Subcutaneous abdominal adipose tissue (tissue), 5 donors: ENCODE data around the gene PTPRJ.
"Not testable (repeated sequence)": the region's sequence is repeated elsewhere in the genome, so short reads cannot be mapped to it uniquely, and the experiment has no call there.

Experiments
- H3K27ac ChIP-seq: one replicate; pipeline ENCODE4 v1.7.0; 2013; ENCODE audit warnings: low read depth, mild to moderate bottlenecking, inconsistent platforms, low read length, moderate library complexity
- H3K27me3 ChIP-seq, 5 donors: one replicate each; pipeline ENCODE4 v1.7.0; 2013; ENCODE audit warnings: low read length in 5 of 5, inconsistent platforms in 1 of 5; ENCODE audit not compliant: control insufficient read depth in 5 of 5, insufficient read depth in 4 of 5
- H3K36me3 ChIP-seq, 5 donors: one replicate each; pipeline ENCODE4 v1.7.0; 2013; ENCODE audit warnings: low read length in 5 of 5; ENCODE audit not compliant: control insufficient read depth in 5 of 5, insufficient read depth in 5 of 5
- H3K4me1 ChIP-seq, 5 donors: one replicate each; pipeline ENCODE4 v1.7.0; 2013; ENCODE audit warnings: low read length in 5 of 5, mild to moderate bottlenecking in 3 of 5, moderate library complexity in 1 of 5; ENCODE audit not compliant: control insufficient read depth in 5 of 5, insufficient read depth in 5 of 5
- H3K4me3 ChIP-seq, 5 donors: one replicate each; pipeline ENCODE4 v1.7.0; 2013; ENCODE audit warnings: low read length in 5 of 5, low read depth in 1 of 5
- H3K9ac ChIP-seq, 5 donors: one replicate each; pipeline ENCODE4 v1.7.0; 2013; ENCODE audit warnings: low read length in 5 of 5, mild to moderate bottlenecking in 4 of 5, moderate library complexity in 3 of 5
- H3K9me3 ChIP-seq, 5 donors: one replicate each; pipeline ENCODE4 v1.7.0; 2013; ENCODE audit warnings: low read length in 5 of 5; ENCODE audit not compliant: control insufficient read depth in 5 of 5
- donor health status: healthy.
- donor health status: healthy.
- donor health status: healthy.
- donor health status: healthy.
- donor health status: healthy.

Gene PTPRJ

DNA sequence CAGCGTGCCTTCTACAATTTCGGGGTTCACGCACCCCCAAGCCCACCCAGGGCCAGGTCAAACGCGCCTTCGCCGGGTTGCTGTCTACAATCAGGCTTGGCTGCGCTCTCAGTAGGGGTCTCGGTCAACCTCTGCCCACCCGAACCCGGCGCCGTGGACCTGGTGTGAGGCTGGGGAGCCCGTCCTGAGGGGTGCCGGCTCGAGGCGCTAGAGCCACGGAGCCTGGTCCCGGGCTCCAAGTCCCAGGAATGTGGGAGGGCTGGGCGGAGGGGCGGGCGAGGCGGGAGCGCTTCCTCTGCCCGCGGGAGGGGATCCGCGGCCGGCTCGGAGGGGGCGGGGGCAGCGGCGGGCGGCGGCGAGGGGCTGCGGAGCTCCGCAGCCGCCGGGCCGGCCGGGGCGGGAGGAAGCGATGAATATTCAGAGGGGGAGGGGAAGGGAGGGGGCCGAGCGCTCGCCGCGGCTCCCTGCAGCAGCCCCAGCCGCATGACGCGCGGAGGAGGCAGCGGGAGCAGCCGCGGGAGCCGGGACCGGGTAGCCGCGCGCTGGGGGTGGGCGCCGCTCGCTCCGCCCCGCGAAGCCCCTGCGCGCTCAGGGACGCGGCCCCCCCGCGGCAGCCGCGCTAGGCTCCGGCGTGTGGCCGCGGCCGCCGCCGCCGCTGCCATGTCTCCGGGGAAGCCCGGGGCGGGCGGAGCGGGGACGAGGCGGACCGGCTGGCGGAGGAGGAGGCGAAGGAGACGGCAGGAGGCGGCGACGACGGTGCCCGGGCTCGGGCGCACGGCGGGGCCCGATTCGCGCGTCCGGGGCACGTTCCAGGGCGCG, at the start of gene PTPRJ:
Gene PTPRJ (plus strand): TSS at position 472 of the 819 bp plus-strand sequence. CDS start 354 bp downstream, outside the sequence.
- no peaks in the 10 kb centered on the region for H3K9me3 ChIP-seq
- H3K9ac ChIP-seq: peak within 1 kb of the TSS in 4 of 5 donors; percentile 38 to 71 (median 66)
- H3K4me3 ChIP-seq: peak within 1 kb of the TSS; percentile 42 to 71 (median 58)
- H3K36me3 ChIP-seq: no peaks in the 10 kb centered on the region
- peaks cover 0 to 24% (median 18%) of the 10 kb centered on the region in 5 donors for H3K4me1 ChIP-seq
- peaks cover 0 to 4% (median 0%) of the 10 kb centered on the region in 5 donors for H3K27me3 ChIP-seq
- H3K27ac ChIP-seq: no peak within 1 kb of the TSS

DNA sequence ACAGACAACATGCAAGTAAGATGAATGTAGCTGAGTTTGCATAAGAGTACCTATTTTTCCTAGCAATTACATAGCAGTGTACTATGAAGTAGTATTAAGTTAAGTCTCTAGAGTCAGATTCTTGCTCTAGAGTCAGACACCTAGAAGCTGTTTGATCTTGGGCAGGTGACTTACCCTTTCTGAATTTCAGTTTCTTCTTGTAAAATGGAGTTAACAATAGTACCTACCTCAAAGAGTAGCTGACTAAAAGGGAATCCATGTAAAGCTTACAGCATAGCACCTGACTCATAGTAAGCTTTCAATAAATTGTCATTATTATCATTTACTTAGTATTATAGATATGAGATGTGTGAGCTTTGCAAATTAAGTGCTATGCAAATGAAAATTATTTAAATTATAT, 47.8 kb upstream of the PTPRJ start:
- Histone ChIP-seq H3K4me1 (peaks cover 0 to 7% (median 0%) of the 10 kb centered on the region in 5 donors), H3K27ac (no peak overlapping the region), H3K27me3 (no peaks in the 10 kb centered on the region), H3K4me3 (no peak overlapping the region), H3K36me3 (no peaks in the 10 kb centered on the region), H3K9ac (no peak overlapping the region), H3K9me3 (no peaks in the 10 kb centered on the region)

DNA sequence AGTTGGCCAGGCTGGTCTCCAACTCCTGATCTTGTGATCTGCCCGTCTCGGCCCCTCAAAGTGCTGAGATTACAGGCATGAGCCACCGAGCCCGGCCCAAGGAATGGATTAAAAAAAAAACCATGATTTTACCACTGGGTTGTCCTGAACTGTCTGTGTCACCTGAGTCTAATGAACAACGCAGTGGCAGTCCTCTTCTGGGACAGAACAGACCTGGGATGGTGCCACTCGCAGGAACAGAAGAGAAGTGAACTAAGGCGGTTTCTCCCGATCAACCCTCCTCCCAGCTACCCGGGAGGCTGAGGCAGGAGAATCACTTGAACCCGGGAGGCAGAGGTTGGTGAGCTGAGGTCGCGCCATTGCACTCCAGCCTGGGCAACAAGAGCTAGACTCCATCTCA, 46.6 kb upstream of the PTPRJ start:
- not testable (repeated sequence) for H3K9me3 ChIP-seq, H3K36me3 ChIP-seq, H3K27ac ChIP-seq, H3K27me3 ChIP-seq, H3K4me3 ChIP-seq, H3K9ac ChIP-seq
- H3K4me1 ChIP-seq: peaks cover 0 to 11% (median 5%) of the 10 kb centered on the region in 5 donors

DNA sequence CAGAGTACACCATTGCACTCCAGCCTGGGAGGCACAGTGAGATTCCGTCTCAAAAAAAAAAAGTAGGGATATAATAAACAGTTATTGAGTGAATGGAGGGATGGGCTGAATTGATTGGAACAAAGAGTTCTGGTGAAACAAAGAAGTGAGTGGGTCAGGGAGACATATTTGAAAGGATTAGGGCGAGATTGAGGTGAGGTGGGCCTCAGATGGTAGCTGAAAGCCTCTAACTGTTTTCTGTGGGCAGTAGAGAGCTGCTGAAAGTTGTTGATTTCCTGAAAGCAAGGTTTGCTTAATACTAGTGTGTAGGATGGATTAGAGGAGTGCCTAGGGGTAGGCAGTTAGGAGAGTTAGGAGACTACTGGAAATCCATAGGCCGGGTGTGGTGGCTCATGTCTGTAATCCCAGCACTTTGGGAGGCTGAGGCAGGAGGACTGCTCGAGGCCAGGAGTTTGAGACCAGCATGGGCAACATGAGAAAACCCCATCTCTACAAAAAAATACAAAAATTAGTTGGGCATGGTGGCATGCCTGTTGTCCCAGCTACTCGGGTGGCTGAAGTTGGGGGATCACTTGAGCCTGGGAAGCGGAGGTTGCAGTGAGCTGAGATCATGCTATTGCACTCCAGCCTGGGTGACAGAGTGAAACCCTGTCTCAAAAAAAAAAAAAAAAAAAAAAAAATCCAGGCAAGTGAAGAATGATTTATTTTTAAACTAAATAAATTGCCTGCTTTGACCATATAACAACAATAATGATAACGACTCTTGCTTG, 41.4 kb upstream of the PTPRJ start:
- Histone ChIP-seq H3K27me3 (no peaks in the 10 kb centered on the region), H3K27ac (no peak overlapping the region), H3K9me3 (no peaks in the 10 kb centered on the region), H3K4me1 (peaks cover 0 to 16% (median 5%) of the 10 kb centered on the region in 5 donors), H3K9ac (no peak overlapping the region), H3K36me3 (no peaks in the 10 kb centered on the region), H3K4me3 (no peak overlapping the region)

DNA sequence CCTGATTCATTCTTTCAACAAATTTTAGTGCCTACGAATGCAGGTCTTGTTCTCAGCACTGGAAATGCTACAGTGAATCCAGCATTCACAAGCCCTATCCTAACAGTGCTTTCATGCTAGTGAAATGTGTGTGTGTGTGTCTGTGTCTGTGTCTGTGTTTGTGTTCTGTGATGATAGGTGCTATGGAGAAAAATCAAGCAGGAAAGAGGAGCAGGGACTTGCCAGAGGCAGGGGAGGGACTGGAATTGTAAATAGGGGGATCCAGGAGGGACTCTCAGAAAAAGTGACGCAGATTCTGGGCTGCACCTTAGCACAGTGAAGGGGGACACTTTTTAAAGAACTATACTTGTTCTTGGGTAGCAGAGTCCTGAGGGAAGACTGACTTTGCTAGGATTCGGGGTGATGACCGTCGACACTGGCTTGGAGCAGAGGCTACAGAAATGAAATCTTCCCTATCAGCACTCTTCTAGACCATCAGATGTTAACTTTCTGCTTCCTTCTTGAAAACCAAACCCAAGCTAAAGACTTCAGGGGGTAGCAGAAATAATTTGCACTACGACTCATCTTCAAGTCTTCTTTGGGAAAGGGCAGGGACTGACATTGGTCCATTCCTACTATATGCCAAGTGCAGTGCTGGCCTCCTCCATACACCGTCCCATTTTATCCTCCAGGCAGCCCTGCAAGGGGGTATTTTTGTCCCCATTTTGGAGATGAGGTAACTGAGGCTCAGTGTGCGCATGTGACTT, 39.3 kb upstream of the PTPRJ start:
- no peaks in the 10 kb centered on the region for H3K36me3 ChIP-seq

DNA sequence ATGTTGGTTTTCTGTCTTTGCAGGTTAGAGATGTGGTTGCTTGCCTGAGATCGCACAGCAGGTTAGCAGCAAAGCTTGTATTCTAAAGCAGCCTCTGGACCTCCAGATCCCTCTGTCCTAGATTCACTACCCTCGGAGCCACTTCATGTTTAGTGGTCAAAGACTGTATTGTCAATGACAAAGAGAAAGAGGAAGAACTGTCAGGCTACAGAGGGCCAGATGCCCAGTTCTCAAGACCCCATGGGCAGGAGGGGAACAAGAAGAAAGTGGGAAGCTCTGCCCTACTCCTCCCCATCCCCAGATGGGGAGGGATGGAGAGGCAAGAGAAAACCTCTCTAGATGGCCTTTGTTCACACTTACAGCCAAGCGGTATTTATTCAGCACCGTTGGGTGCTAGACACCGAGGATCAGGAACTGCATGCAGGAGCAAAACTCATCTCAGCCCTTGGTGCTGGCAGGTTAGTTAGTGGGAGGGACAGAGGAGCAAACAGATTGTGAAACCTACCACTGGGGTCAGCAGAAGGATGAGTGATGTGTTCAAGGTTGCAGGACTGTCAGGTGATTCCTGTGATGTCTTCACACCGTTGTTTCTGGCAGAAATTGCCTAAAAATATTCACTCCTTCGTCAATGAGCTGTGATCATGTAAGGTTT, 38.3 kb upstream of the PTPRJ start:
- H3K27me3 ChIP-seq: no peaks in the 10 kb centered on the region
- no peak overlapping the region for H3K27ac ChIP-seq
- H3K36me3 ChIP-seq: no peaks in the 10 kb centered on the region
- no peak overlapping the region for H3K9ac ChIP-seq
- H3K4me1 ChIP-seq: peaks cover 2 to 17% (median 8%) of the 10 kb centered on the region in 5 donors
- H3K9me3 ChIP-seq: no peaks in the 10 kb centered on the region
- H3K4me3 ChIP-seq: no peak overlapping the region

More for the DNA sequence above, 39.3 kb upstream of the PTPRJ start:
- no peaks in the 10 kb centered on the region for H3K9me3 ChIP-seq
- peaks cover 0 to 12% (median 5%) of the 10 kb centered on the region in 5 donors for H3K4me1 ChIP-seq
- no peaks in the 10 kb centered on the region for H3K27me3 ChIP-seq
- H3K27ac ChIP-seq: no peak overlapping the region
- no peak overlapping the region for H3K9ac ChIP-seq
- no peak overlapping the region for H3K4me3 ChIP-seq

DNA sequence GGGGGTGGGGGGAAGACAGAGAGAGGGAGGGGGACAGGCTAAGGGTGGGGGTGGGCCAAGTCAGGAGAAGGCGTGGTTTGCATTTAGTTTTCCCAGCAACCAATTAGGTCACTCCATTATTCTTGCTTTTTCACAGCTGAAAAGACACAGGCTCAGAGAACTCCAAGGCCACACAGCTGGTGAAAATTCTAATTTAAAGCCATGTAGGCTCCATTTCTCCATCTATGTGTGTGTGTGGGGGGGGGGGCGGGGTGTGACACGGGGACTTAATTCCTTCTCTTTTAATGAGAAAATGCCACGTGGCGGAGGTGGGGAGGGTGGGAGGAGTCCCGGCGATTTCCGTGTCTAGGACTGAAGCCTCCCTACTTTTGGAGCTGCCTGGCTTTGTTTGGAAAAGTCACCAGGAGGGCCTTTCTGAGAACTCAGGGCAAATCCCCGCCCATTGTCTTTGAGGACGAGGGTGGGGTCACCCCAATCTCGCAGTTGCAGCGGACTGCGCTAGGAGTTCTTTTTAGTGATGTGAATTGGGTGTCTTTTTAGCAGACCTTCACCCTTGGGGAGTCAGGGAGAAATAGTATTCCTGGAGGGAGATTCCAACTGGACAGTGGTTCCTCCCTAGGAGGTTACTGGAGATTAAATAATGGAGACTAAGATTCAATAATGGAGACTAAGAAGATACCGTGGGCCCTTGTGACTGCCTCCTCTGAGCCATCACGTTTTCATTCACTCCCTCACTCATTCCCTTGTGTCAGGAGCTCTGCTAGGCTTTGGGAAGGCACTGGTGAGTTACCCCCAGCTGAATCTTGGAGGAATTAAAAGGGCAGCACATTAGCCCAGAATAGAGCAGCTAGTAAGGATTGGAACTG, 36.4 kb upstream of the PTPRJ start:
- H3K9ac ChIP-seq: no peak overlapping the region
- H3K27me3 ChIP-seq: no peaks in the 10 kb centered on the region
- H3K4me1 ChIP-seq: peaks cover 3 to 15% (median 10%) of the 10 kb centered on the region in 5 donors
- no peak overlapping the region for H3K27ac ChIP-seq
- H3K36me3 ChIP-seq: no peaks in the 10 kb centered on the region
- no peaks in the 10 kb centered on the region for H3K9me3 ChIP-seq
- H3K4me3 ChIP-seq: no peak overlapping the region

DNA sequence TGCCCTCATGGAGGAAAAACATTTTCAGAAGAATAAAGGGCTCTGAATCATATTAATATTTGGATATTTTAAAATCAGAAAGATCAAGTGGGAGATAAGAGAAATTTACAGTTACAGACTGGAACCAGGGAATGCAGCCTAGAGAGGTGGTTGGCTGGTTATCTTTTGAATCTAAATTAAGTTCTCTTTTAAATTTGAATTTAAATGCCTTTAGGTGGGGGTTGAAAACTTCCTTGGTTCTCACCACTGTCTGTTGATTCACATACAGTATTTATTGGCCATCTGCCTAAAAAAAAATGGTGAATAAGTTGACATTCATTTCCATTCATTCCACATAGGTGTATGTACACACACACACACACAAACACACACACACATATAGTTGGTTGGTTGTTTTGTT, 35.7 kb upstream of the PTPRJ start:
- Histone ChIP-seq H3K9me3 (no peaks in the 10 kb centered on the region), H3K9ac (no peak overlapping the region), H3K4me1 (peaks cover 3 to 15% (median 10%) of the 10 kb centered on the region in 5 donors), H3K36me3 (no peaks in the 10 kb centered on the region), H3K27me3 (no peaks in the 10 kb centered on the region), H3K27ac (no peak overlapping the region), H3K4me3 (no peak overlapping the region)
